Astrocyte of the cerebellum (primary cell): ENCODE measurements around the gene NTPCR.

ENCODE experiments used
- DNase-seq: peaks from one replicate; pipeline ENCODE4 v3.0.0-alpha.2; 2011; ENCODE audit warnings: low read depth
- H3K4me3 ChIP-seq: 2 replicates; pipeline ENCODE4 v1.5.1; 2011; ENCODE audit warnings: mild to moderate bottlenecking, low read depth, low read length, moderate library complexity
- CTCF ChIP-seq: IDR thresholded peaks from 2 replicates; pipeline ENCODE4 v1.5.1; 2012; ENCODE audit warnings: low read length, low read depth, moderate library complexity, mild to moderate bottlenecking; ENCODE audit errors: missing control alignments
- in situ Hi-C: cut with HindIII; loops from 2 replicates; pipeline ENCODE4 v1.10.0; 2017; ENCODE audit warnings: low sequenced_read_pairs

The NTPCR gene

GRCh38 chr1:233005156-233005555, 54.7 kb downstream of the NTPCR start:
- H3K4me3 ChIP-seq: no peak overlapping the region
- no peak for TF ChIP-seq CTCF
- in situ Hi-C loops: no loop called here
- DNase-seq: no peak

- H3K4me3 ChIP-seq: no peak overlapping the region
- no peak for DNase-seq
- no peak for TF ChIP-seq CTCF
- in situ Hi-C loops: no loop called here
These were observed 55.3 kb downstream of the NTPCR start for GRCh38 chr1:233005703-233006102.

DNA sequence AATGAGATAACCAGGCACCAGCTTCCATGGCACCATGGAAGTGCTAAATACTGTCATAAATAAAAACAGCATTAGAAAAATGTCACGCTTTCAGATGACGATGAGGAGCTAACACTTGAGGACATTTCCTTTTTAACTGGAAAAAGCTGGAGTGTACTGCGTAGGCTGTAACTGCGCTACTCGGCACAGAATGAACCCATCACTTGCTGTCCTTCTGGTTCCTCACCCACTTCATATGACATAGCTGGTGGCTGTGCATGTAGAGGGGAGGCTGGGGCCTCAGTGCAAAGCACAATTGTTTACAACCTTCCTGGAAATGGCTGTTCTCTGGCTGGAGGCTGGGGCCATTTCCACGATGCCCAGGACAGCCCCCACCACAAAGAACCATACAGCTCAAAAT, 55.7 kb downstream of the NTPCR start:
- DNase-seq: no peak
- in situ Hi-C loops: no loop called here
- no peak for TF ChIP-seq CTCF
- no peak overlapping the region for H3K4me3 ChIP-seq

GRCh38 chr1:233006541-233006973, 56.1 kb downstream of the NTPCR start:
- no peak overlapping the region for H3K4me3 ChIP-seq
- no peak for TF ChIP-seq CTCF
- DNase-seq: no peak
- in situ Hi-C loops: no loop called here

GRCh38 chr1:233010146-233010545, 59.7 kb downstream of the NTPCR start:
- no peak for TF ChIP-seq CTCF
- no peak overlapping the region for H3K4me3 ChIP-seq
- in situ Hi-C loops: no loop called here
- DNase-seq: no peak

DNA sequence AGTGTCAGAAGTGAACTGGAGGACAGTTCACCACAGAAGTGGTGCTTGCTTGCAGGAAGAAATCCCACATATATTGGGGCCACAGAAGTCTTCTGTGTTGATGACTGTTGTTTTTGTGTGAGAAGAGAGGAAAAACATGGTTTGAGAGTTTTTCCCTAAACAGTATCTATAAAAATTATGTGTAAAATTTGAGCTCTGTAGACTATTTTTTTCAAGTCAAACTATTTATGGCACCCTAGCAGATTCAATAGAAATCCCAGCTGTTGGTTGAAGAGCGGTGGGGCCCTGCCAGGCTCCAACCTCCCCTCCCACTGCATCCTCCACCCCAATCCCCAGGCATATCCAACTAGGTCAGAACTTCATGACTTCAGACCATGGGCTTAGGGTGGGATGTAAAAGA, 61.6 kb downstream of the NTPCR start:
- H3K4me3 ChIP-seq: no peak overlapping the region
- TF ChIP-seq CTCF: no peak
- DNase-seq: no peak
- in situ Hi-C loops: no loop called here

- no peak overlapping the region for H3K4me3 ChIP-seq
- DNase-seq: no peak
- no peak for TF ChIP-seq CTCF
- in situ Hi-C loops: no loop called here
These were observed 65.6 kb downstream of the NTPCR start for GRCh38 chr1:233015965-233016364.
